GM21367 (cell line): ENCODE data around the gene HIF1A.
"Not testable (repeated sequence)": the region's sequence is repeated elsewhere in the genome, so short reads cannot be mapped to it uniquely, and the experiment has no call there.

ENCODE experiments used
- ATAC-seq: cut with Tn5 transposase; IDR thresholded peaks from one replicate; pipeline ENCODE4 v1.9.1; 2021; ENCODE audit not compliant: unreplicated experiment

The HIF1A gene

DNA sequence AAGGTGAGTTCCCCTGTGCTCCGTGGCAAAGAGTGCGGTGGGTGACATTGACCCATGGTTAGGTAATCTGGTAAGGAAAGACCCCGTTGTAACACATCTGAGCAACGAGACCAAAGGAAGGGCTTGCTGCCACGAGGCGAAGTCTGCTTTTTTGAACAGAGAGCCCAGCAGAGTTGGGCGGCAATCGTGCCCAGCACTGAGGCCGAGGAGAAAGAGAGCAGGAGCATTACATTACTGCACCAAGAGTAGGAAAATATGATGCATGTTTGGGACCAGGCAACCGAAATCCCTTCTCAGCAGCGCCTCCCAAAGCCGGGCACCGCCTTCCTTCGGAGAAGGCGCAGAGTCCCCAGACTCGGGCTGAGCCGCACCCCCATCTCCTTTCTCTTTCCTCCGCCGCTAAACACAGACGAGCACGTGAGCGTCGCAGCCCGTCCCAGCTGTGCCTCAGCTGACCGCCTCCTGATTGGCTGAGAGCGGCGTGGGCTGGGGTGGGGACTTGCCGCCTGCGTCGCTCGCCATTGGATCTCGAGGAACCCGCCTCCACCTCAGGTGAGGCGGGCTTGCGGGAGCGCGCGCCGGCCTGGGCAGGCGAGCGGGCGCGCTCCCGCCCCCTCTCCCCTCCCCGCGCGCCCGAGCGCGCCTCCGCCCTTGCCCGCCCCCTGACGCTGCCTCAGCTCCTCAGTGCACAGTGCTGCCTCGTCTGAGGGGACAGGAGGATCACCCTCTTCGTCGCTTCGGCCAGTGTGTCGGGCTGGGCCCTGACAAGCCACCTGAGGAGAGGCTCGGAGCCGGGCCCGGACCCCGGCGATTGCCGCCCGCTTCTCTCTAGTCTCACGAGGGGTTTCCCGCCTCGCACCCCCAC lies at the start of gene HIF1A:
TSS of gene HIF1A (plus strand) at position 684 of the 865 bp plus-strand sequence. CDS start 292 bp downstream, outside the sequence.
- ATAC-seq: peak; percentile 90

DNA sequence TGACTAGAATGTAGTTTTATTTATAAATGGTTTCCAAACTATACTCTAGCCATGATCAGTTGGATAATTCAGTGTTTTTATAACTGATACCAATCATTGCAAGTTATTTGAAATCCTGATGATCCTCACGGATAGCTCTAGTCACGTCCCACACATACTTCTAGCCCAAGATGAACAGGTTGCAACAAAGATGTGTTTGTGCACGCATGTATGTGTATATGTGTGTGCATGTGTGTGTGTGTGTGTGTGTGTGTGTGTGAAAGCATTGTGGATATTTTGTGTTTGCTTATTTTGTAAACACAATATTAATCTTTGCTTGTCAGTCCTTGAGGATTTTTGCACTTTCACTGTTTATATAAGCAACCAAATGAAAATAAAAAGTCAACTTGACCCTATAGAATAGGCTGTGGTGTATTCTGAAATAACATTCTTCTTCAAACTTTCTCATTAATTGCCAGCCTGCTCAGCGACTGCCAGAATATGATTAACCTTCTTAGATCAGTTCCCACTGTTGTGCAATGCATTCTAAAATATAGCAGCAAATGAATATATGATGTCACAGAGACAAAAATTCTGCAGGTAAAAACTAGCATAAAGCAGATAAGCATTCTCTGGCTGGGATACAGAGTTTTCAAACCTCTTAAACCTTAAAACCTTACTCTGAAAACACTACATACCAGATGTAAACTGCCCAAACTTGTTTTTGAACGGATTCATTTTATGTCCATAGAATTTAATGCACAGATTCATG lies 48.8 kb upstream of the HIF1A start:
- no peak for ATAC-seq

DNA sequence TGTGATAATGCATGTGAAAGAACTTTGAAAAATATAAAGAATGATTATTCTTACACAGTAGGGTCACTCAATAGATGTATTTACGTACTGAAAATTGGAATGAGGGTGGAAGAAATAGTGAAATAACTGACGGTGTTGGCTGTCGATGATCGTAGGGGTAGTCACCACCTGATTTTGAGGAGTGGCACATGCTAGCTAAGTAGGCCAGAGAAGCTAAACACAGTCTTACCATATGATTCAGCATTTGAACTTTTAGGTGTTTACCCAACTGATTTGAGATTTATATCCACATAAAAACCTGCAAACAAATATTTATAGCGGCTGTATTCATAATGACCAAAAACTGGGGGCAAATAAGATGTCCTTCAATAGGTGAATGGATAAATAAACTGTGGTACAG lies 47.6 kb upstream of the HIF1A start:
- no peak for ATAC-seq

DNA sequence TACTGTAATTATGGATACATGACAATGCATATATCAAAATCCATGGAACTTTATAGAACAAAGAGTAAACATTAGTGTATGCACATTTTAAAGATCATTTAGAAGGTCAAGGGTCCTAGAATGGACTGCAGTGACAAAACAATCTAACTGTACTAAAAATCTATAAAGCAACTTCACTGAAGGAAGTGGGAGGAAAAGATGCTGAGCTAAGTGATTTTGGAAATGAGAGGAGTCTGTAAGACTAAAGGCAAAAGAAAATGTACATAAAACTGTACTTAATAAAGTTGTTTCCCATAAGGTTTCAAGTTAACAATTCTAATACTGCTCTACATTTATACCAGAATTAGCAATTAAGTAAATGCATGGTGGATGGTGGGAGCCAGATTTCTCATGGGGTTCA lies 46.9 kb upstream of the HIF1A start:
- ATAC-seq: no peak

DNA sequence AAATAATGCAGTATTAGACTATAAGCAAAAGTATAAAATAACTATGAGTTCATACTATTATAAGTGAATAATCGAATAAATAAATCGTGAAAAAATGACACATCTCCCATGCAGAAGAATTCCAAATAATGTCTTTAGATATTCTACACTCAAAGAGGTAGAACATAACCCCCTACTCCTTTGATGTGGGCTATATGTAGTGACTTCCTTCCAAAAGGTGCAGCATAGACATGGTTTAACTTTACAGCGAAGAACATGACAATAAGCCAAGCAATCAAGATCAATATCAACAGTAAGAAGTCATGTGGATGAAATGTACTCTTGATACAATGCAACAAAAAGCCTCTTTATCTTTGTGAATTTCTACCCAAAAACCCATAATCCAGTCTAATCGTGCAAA lies 46.0 kb upstream of the HIF1A start:
- ATAC-seq: no peak

DNA sequence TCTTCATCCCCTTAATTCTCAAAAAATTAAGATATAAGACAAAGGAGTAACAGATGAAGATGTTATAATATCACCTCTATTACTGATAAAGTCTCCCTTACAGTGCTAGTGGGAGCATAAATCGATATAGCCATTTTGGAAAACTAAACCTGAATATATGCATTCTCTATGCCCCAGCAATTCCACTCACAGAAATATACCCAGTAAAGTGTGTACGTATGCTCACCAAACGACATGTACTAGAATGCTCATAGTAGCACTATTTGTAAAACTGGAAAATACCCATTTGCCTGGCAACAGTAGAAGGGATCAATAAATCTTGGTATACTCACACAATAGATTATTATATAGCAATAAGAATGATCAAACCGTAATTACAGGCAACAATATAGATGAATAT lies 44.0 kb upstream of the HIF1A start:
- ATAC-seq: no peak

DNA sequence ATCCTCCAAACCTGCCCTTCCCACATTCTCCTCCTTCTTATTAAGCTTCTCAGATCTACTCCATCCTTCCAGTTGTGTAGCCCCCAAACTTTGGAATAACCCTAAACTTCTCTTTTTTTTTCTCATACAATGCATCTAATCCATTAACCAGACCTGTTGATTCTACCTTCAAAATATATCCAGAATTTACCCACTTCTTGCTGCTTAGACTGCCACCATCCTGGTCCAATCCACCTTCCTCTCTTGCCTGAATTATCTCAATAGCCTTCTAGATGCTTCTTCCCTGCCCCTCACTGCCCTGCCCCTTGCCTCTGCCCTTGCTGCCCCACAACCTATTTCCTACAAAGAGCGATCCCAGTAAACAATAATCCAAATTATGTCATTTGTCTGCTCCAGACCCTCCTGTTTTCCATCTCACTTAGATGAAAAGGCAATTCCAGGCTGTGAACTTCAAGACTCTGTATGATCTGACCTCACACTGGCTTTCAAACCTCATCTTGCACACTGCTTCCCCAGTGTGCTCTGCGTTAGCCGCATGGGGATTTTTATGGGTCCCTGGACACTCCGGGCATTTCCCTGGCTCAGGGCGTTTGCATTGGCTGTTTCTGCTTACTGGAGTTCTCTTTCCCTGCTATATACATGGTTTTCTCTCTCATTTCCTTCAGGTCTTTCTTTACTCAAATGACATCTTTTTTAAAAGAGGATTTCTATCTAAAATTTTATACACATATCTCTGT lies 42.6 kb upstream of the HIF1A start:
- ATAC-seq: no peak

DNA sequence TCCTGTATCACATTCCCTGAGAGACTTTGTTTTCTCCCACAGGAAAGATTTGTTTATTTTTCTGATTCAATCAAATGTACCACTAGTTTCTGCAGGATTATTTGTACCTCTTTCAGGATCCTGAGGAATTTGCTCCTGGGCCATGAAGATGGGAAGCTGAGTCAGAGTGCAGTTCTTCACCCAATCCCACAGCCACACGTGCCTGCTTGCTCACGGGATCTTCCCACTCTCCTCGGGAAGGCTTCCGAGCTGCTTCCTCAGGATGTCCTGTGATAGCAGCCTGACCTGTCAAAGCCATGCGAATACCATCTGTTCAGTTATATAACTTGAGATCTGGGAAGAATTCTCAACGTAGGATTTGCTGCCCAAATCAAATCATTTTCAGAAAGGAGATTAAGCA lies 41.8 kb upstream of the HIF1A start:
- ATAC-seq: no peak

DNA sequence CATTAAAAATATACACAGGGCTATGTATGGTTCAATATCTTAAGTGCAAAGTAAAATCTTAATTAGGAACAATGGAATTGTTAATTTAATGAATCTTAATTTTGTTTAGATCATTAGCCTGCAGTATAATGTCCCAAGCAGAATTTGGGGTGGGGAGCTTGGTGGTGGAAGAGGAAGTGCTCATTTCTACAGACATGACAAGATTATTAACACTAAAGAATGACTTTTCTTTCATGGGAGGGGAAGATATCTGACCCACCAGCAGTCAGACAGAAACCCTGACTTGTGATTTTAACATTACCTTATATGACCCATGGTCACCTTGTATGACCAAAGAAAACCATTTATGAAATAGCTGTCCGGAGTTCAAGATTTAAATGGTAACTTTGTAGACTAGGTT lies 41.3 kb upstream of the HIF1A start:
- no peak for ATAC-seq

DNA sequence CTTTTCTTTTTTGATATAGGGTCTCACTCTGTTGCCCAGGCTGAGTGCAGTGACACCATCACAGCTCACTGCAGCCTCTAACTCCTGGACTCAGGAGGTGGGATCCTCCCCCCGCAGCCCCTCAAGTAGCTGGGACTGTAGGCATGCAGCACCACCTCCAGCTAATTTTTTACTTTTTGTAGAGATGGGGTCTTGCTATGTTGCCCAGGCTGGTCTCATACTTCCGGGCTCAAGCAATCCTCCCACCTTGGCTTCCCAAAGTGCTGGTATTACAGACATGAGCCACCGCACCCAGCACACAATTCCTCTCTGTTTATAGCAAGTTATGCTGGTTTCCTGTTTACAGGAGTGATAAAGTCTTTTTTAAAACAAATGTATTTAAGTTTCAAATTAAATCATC lies 39.5 kb upstream of the HIF1A start:
- no peak for ATAC-seq

DNA sequence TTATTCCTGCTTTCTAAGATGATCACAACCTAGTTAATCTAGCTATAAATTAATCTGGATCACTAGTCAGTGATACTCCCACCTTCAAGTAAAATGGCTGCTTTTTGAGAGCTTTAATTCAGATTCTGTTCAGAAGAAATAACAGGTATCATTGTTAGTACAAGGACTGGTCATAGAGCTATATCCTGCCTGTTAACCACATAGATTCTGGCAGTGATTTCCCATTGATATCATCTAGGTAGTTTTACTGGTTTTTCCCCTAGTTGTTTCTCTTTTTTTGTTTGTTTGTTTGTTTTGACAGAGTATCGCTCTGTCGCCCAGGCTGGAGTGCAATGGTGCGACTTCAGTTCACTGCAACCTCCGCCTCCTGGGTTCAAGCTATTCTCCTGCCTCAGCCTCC lies 39.0 kb upstream of the HIF1A start:
- ATAC-seq: no peak

DNA sequence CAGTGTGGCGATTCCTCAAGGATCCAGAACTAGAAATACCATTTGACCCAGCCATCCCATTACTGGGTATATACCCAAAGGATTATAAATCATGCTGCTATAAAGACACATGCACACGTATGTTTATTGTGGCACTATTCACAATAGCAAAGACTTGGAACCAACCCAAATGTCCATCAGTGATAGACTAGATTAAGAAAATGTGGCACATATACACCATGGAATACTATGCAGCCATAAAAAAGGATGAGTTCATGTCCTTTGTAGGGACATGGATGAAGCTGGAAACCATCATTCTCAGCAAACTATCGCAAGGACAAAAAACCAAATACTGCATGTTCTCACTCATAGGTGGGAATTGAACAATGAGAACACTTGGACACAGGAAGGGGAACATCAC lies 37.2 kb upstream of the HIF1A start:
- not testable (repeated sequence) for ATAC-seq

DNA sequence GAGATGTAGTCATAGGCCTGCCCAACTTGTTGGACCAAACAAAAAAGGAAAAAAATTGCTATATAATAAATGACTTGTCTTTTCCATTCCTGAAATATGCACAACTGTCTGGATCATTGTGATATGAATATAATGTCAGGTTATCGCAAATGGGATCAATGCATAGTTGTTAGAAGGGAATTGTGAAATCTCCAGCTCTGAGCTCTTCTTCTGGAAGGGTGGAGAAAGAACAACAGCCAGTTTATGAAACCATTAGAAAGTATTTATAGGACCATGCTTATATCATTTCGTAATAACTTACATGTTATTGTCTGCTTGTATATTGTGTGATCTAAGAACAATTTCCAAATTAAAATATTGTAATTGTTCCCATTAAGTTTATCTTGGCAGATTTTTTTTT lies 35.7 kb upstream of the HIF1A start:
- no peak for ATAC-seq

DNA sequence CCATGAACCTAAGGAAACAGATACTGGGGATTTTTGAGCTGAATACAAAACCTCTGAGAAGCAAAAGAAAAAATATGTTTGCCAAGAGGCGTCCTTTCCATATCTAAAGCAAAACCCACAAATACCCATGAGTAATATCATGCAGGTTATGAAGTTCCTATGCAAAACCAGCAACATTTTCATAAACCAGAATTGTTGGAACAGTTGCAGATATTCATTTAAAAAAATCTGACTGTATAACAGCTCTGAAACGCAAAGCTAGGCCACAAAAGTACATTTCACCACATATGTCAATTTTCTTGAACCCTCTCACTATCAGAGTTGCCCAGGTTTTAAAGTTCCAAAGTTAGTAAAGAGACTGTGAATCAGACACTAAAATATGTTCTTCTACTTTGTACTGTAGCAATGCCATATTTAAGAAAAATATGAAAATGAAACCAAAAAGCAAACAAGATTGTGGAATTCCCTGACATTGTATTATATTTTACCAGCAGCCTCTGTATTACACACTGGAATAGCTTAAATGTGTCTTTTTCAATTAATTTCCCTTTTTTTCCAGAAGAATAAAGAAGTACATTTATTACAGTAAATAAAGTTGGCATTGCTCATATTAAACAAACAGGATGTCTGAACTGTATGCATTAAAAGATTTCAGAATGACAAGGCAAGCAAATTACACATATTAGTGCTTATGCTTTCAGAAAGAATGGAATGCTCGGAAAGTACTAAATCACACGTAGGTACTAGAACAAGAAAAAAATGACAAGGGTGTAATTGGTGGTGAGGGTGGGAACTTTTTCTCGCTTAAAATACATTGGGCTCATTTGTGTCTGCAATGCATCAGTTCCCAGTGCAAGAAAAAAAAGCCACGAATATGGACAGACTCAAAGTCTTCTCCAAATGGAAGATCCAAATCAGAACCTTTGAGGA lies 33.6 kb upstream of the HIF1A start:
- peak; percentile 20 for ATAC-seq

DNA sequence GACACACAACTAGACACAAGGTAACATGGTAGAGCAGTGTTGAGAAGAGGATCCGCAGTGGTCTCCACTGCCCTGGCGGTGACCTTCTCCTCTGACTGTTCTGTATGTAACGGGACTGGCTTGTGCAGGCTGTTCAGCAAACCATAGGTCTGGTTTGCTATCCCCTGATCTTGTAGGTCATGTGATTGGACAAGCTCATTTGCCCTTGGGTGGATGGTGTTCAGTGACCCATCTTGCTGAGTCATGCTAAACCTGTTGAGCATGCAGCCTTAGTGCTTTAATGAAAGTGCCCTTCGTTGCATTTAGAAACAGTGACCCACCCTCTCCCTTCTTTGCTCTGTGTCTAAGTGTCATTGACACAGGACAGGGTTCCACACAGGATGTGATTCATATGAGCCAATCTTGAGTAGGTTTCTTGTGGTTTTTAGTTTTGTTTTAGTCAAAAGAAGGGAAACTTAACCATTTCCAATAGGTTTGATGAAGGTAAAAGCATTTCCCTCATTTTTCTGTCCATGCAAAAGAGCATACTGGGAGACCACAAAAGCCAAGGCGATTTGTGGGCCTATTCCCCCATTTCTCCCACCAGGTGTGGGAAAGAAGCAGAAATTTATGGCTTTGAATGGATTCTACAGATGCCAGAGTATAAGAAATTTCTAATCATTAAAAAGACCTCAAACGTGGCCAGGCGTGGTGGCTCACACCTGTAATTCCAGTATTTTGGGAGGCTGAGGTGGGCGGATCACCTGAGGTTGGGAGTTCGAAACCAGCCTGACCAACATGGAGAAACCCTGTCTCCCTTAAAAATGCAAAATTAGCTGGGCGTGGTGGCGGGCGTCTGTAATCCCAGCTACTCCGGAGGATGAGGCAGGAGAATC lies 32.6 kb upstream of the HIF1A start:
- peak; percentile 78 for ATAC-seq

DNA sequence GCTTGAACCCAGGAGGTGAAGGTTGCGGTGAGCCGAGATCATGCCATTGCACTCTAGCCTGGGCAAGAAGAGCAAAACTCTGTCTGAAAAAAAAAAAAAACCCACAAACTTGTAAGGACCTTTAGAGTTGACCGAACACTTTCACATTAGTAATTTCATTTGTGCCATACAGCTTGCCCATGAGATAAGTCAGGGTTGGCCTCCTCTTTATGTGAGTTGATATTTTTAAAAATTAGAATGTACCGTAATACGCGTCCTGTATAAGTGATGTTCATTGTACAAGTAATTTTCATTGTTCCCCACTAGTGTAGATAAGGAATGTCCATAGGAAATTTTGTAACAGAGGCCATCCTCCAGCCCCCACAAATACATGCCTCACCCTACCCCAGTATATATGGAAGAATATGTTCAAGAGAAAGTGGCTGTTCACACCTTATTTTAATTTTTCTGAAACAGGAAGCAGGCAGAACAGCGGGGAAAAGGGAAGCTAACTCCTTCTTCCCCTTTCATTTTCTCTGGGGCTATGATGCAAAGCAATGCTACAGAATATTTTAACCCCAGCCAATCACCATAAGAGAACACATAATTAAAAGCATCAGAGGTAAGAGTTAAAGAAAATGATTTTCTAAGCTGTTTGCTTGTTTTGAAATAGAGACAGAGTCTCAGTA lies 31.9 kb upstream of the HIF1A start:
- ATAC-seq: no peak

DNA sequence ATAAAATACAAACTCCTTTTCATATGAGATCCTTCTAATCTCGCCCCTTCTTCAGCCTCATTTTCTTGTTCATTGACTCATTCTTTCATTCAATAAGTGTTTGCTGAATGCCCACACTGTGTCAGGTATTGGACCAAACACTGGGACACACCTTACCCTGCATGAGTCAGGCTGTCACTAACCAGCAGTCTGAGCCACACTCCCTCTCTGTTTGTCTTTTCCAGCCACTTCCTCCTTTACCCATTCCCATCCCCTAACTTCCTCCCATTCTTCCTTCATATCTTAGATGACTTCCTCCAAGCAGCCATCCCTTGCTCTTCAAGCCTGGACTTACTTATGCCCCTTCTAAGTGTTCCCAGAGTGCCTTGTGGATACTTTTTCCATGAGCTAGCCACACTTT lies 27.0 kb upstream of the HIF1A start:
- no peak for ATAC-seq

DNA sequence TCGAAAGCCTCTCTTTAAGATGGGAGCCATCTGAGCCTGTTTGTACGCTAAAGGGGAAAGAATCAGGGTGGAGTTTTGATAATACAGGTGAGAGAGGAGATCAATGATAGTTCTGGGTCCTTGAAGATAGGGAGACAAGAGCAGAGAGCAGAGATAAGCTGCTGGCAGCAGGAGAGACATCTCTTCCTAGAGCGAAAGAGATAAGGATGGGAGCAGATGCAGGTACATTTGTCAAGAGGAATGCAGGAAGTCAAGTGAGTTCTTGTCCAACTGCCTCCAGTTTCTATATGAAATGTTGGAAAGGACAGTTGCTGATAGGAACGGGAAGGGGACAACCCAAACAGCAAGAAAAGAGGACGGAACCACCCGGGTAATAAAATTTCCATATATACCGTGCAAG lies 24.7 kb upstream of the HIF1A start:
- ATAC-seq: no peak

DNA sequence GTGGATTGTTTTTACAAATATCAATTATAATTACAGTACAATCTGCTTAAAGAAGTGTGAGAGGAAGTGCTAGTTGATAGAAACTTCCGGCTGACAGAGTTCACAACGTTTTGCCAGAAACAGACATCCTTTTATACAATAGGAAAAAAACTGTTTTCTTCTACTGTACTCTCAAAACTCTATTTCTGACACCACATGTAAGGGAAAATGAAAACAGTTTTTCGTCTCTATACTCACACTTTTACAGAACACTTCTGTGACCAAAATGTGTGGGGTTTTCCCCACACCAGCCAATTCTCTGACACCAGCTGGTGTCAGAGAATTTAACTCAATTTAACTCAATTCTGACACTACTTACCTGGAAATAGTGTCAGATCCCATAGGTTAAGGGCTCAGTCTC lies 24.2 kb upstream of the HIF1A start:
- peak; percentile 81 for ATAC-seq
